ENCODE results near the gene IFT27.
"Not testable (repeated sequence)": the region's sequence is repeated elsewhere in the genome, so short reads cannot be mapped to it uniquely, and the experiment has no call there.

Gene IFT27

GRCh38 chr22:36732609-36733008 is 43.3 kb downstream of the IFT27 start:
- no peak overlapping the region for H2AFZ ChIP-seq (ENCODE audit: low read length, unreplicated experiment)
- peaks cover 28% of the 10 kb centered on the region; the same call in 1 of the 2 replicates for H3K27me3 ChIP-seq (ENCODE audit: insufficient read depth, low read length)
- H3K4me3 ChIP-seq (ENCODE audit: low read depth, low read length), result no peak overlapping the region
- H3K27ac ChIP-seq (ENCODE audit: low read depth, low read length), result no peak overlapping the region
- no peaks in the 10 kb centered on the region for H3K36me3 ChIP-seq (ENCODE audit: insufficient read depth, low read length)
- no peaks in the 10 kb centered on the region for H3K79me2 ChIP-seq (ENCODE audit: control insufficient read depth, insufficient read depth, low read length, unreplicated experiment)
- H3K4me1 ChIP-seq (ENCODE audit: control insufficient read depth, insufficient read depth, low read length, unreplicated experiment), result no peaks in the 10 kb centered on the region

GRCh38 chr22:36731916-36732315 is 44.0 kb downstream of the IFT27 start:
- H3K79me2 ChIP-seq (ENCODE audit: control insufficient read depth, insufficient read depth, low read length, unreplicated experiment), result no peaks in the 10 kb centered on the region
- H3K4me3 ChIP-seq (ENCODE audit: low read depth, low read length), result no peak overlapping the region
- no peak overlapping the region for H2AFZ ChIP-seq (ENCODE audit: low read length, unreplicated experiment)
- H3K36me3 ChIP-seq (ENCODE audit: insufficient read depth, low read length), result no peaks in the 10 kb centered on the region
- no peak overlapping the region for H3K27ac ChIP-seq (ENCODE audit: low read depth, low read length)
- no peaks in the 10 kb centered on the region for H3K4me1 ChIP-seq (ENCODE audit: control insufficient read depth, insufficient read depth, low read length, unreplicated experiment)
- H3K27me3 ChIP-seq (ENCODE audit: insufficient read depth, low read length), result peaks cover 26% of the 10 kb centered on the region

- H2AFZ ChIP-seq (ENCODE audit: low read length, unreplicated experiment); H3K79me2 ChIP-seq (ENCODE audit: control insufficient read depth, insufficient read depth, low read length, unreplicated experiment); H3K36me3 ChIP-seq (ENCODE audit: insufficient read depth, low read length); H3K4me3 ChIP-seq (ENCODE audit: low read depth, low read length); H3K27ac ChIP-seq (ENCODE audit: low read depth, low read length); H3K4me1 ChIP-seq (ENCODE audit: control insufficient read depth, insufficient read depth, low read length, unreplicated experiment): not testable (repeated sequence)
- H3K27me3 ChIP-seq (ENCODE audit: insufficient read depth, low read length), result peaks cover 26% of the 10 kb centered on the region
Observed at GRCh38 chr22:36731321-36731720, 44.6 kb downstream of the IFT27 start.

- Histone ChIP-seq H3K79me2 (ENCODE audit: control insufficient read depth, insufficient read depth, low read length, unreplicated experiment) (no peaks in the 10 kb centered on the region), H3K27ac (ENCODE audit: low read depth, low read length) (no peak overlapping the region), H3K27me3 (ENCODE audit: insufficient read depth, low read length) (peaks cover 36% of the 10 kb centered on the region), H3K4me1 (ENCODE audit: control insufficient read depth, insufficient read depth, low read length, unreplicated experiment) (no peaks in the 10 kb centered on the region), H3K36me3 (ENCODE audit: insufficient read depth, low read length) (no peaks in the 10 kb centered on the region), H3K4me3 (ENCODE audit: low read depth, low read length) (no peak overlapping the region), H2AFZ (ENCODE audit: low read length, unreplicated experiment) (no peak overlapping the region)
Observed at GRCh38 chr22:36730176-36730858, 45.6 kb downstream of the IFT27 start.

- Histone ChIP-seq H3K4me1 (ENCODE audit: control insufficient read depth, insufficient read depth, low read length, unreplicated experiment) (no peaks in the 10 kb centered on the region), H2AFZ (ENCODE audit: low read length, unreplicated experiment) (no peak overlapping the region), H3K4me3 (ENCODE audit: low read depth, low read length) (no peak overlapping the region), H3K36me3 (ENCODE audit: insufficient read depth, low read length) (no peaks in the 10 kb centered on the region), H3K79me2 (ENCODE audit: control insufficient read depth, insufficient read depth, low read length, unreplicated experiment) (no peaks in the 10 kb centered on the region), H3K27me3 (ENCODE audit: insufficient read depth, low read length) (peaks cover 42% of the 10 kb centered on the region), H3K27ac (ENCODE audit: low read depth, low read length) (no peak overlapping the region)
Observed at GRCh38 chr22:36729321-36729720, 46.6 kb downstream of the IFT27 start.

- no peak overlapping the region for H3K4me3 ChIP-seq (ENCODE audit: low read depth, low read length)
- H3K27me3 ChIP-seq (ENCODE audit: insufficient read depth, low read length), result peaks cover 48% of the 10 kb centered on the region
- H3K4me1 ChIP-seq (ENCODE audit: control insufficient read depth, insufficient read depth, low read length, unreplicated experiment), result no peaks in the 10 kb centered on the region
- H3K36me3 ChIP-seq (ENCODE audit: insufficient read depth, low read length), result no peaks in the 10 kb centered on the region
- H2AFZ ChIP-seq (ENCODE audit: low read length, unreplicated experiment), result no peak overlapping the region
- no peaks in the 10 kb centered on the region for H3K79me2 ChIP-seq (ENCODE audit: control insufficient read depth, insufficient read depth, low read length, unreplicated experiment)
- no peak overlapping the region for H3K27ac ChIP-seq (ENCODE audit: low read depth, low read length)
Observed at GRCh38 chr22:36728505-36728904, 47.4 kb downstream of the IFT27 start.

GRCh38 chr22:36727927-36728488 is 47.9 kb downstream of the IFT27 start:
- Histone ChIP-seq H3K27ac (ENCODE audit: low read depth, low read length) (no peak overlapping the region), H3K4me3 (ENCODE audit: low read depth, low read length) (no peak overlapping the region), H3K27me3 (ENCODE audit: insufficient read depth, low read length) (peaks cover 50% of the 10 kb centered on the region), H3K4me1 (ENCODE audit: control insufficient read depth, insufficient read depth, low read length, unreplicated experiment) (no peaks in the 10 kb centered on the region), H2AFZ (ENCODE audit: low read length, unreplicated experiment) (no peak overlapping the region), H3K79me2 (ENCODE audit: control insufficient read depth, insufficient read depth, low read length, unreplicated experiment) (no peaks in the 10 kb centered on the region), H3K36me3 (ENCODE audit: insufficient read depth, low read length) (no peaks in the 10 kb centered on the region)

GRCh38 chr22:36727110-36727509 is 48.8 kb downstream of the IFT27 start:
- Histone ChIP-seq H3K4me1 (ENCODE audit: control insufficient read depth, insufficient read depth, low read length, unreplicated experiment) (no peaks in the 10 kb centered on the region), H3K27me3 (ENCODE audit: insufficient read depth, low read length) (peaks cover 53% of the 10 kb centered on the region), H3K27ac (ENCODE audit: low read depth, low read length) (no peak overlapping the region), H3K36me3 (ENCODE audit: insufficient read depth, low read length) (no peaks in the 10 kb centered on the region), H3K4me3 (ENCODE audit: low read depth, low read length) (no peak overlapping the region), H2AFZ (ENCODE audit: low read length, unreplicated experiment) (no peak overlapping the region), H3K79me2 (ENCODE audit: control insufficient read depth, insufficient read depth, low read length, unreplicated experiment) (no peaks in the 10 kb centered on the region)

- Histone ChIP-seq H3K79me2 (ENCODE audit: control insufficient read depth, insufficient read depth, low read length, unreplicated experiment) (no peaks in the 10 kb centered on the region), H3K27me3 (ENCODE audit: insufficient read depth, low read length) (peaks cover 64% of the 10 kb centered on the region), H3K4me3 (ENCODE audit: low read depth, low read length) (no peak overlapping the region), H3K27ac (ENCODE audit: low read depth, low read length) (no peak overlapping the region), H3K36me3 (ENCODE audit: insufficient read depth, low read length) (no peaks in the 10 kb centered on the region), H2AFZ (ENCODE audit: low read length, unreplicated experiment) (no peak overlapping the region), H3K4me1 (ENCODE audit: control insufficient read depth, insufficient read depth, low read length, unreplicated experiment) (no peaks in the 10 kb centered on the region)
Observed at GRCh38 chr22:36726007-36726380, 49.9 kb downstream of the IFT27 start.

- Histone ChIP-seq H3K27me3 (ENCODE audit: insufficient read depth, low read length) (peaks cover 68% of the 10 kb centered on the region), H3K4me3 (ENCODE audit: low read depth, low read length) (no peak overlapping the region), H3K4me1 (ENCODE audit: control insufficient read depth, insufficient read depth, low read length, unreplicated experiment) (no peaks in the 10 kb centered on the region), H3K27ac (ENCODE audit: low read depth, low read length) (no peak overlapping the region), H3K79me2 (ENCODE audit: control insufficient read depth, insufficient read depth, low read length, unreplicated experiment) (no peaks in the 10 kb centered on the region), H2AFZ (ENCODE audit: low read length, unreplicated experiment) (no peak overlapping the region), H3K36me3 (ENCODE audit: insufficient read depth, low read length) (no peaks in the 10 kb centered on the region)
Observed at GRCh38 chr22:36725366-36726006, 50.4 kb downstream of the IFT27 start.

GRCh38 chr22:36724836-36725235 is 51.1 kb downstream of the IFT27 start:
- no peaks in the 10 kb centered on the region for H3K79me2 ChIP-seq (ENCODE audit: control insufficient read depth, insufficient read depth, low read length, unreplicated experiment)
- peaks cover 69% of the 10 kb centered on the region for H3K27me3 ChIP-seq (ENCODE audit: insufficient read depth, low read length)
- no peak overlapping the region for H3K4me3 ChIP-seq (ENCODE audit: low read depth, low read length)
- H3K27ac ChIP-seq (ENCODE audit: low read depth, low read length), result no peak overlapping the region
- no peaks in the 10 kb centered on the region for H3K36me3 ChIP-seq (ENCODE audit: insufficient read depth, low read length)
- no peak overlapping the region for H2AFZ ChIP-seq (ENCODE audit: low read length, unreplicated experiment)
- no peaks in the 10 kb centered on the region for H3K4me1 ChIP-seq (ENCODE audit: control insufficient read depth, insufficient read depth, low read length, unreplicated experiment)
